IgD-negative memory B cell (primary cell): Measurements from ENCODE around the gene PIK3CD. TPM values are rescaled to one million over a fixed set of nuclear protein-coding genes. Genes with fewer than 3 reads are reported as not detected.

Source experiments
- H3K27ac Mint-ChIP-seq, 3 donors: one replicate each; pipeline ENCODE4 v1.8.0; 2020 to 2022; ENCODE audit warnings: mild to moderate bottlenecking in 3 of 3, mixed read lengths in 3 of 3, moderate library complexity in 1 of 3
- H3K27me3 Mint-ChIP-seq: one replicate; pipeline ENCODE4 v1.8.0; 2021; ENCODE audit warnings: mixed read lengths
- H3K36me3 Mint-ChIP-seq: one replicate; pipeline ENCODE4 v1.8.0; 2020; ENCODE audit warnings: mild to moderate bottlenecking, mixed read lengths
- H3K4me1 Mint-ChIP-seq, 3 donors: one replicate each; pipeline ENCODE4 v1.8.0; 2020 to 2022; ENCODE audit warnings: mixed read lengths in 3 of 3, mild to moderate bottlenecking in 1 of 3
- H3K4me3 Mint-ChIP-seq, 4 donors: one replicate each; pipeline ENCODE4 v1.8.0; 2020 to 2022; ENCODE audit warnings: mild to moderate bottlenecking in 4 of 4, mixed read lengths in 4 of 4, moderate library complexity in 3 of 4
- H3K9me3 Mint-ChIP-seq, 3 donors: one replicate each; pipeline ENCODE4 v1.8.0; 2020 to 2021; ENCODE audit warnings: mixed read lengths in 3 of 3, mild to moderate bottlenecking in 1 of 3
- polyA plus RNA-seq: library from polyadenylated mRNA; unstranded; fragments of 300-500 nt; fragmentation: Illumina TruSeq; gene quantifications from one replicate; pipeline ENCODE4 v1.2.3, GENCODE V29; 2021

The PIK3CD gene
- polyA plus RNA-seq, 1 donor from 2014 or later, result 82.6 TPM

- Mint-ChIP-seq H3K4me3 (no peak overlapping the region), H3K27ac (peak overlapping the region; percentile 86 to 89 (median 87)), H3K4me1 (peaks cover 13 to 16% (median 14%) of the 10 kb centered on the region in 3 donors), H3K36me3 (peaks cover 2% of the 10 kb centered on the region), H3K9me3 (no peaks in the 10 kb centered on the region), H3K27me3 (peaks cover 1% of the 10 kb centered on the region)
Measured at GRCh38 chr1:9720785-9721605, 69.5 kb downstream of the PIK3CD start.

DNA sequence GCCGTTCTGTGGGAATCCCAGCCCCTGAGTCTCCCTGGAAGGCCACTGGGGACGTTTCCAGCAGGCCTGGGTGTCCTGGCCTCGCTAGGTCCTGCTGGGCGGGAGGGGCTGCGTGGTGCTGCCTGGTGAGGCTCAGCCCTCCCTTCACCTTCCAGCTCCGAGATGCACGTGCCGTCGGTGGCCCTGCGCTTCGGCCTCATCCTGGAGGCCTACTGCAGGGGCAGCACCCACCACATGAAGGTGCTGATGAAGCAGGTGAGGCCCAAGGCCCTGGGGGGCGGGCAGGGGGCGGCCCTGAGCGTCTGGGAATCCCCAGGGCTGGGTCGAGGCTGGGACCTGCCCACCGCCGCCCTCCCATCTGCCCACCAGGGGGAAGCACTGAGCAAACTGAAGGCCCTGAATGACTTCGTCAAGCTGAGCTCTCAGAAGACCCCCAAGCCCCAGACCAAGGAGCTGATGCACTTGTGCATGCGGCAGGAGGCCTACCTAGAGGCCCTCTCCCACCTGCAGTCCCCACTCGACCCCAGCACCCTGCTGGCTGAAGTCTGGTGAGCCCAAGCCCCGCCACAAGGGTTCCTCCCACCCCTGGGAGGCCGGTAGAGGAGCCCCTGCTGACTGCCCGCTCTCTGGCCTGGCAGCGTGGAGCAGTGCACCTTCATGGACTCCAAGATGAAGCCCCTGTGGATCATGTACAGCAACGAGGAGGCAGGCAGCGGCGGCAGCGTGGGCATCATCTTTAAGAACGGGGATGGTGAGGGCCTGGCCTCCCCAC, 70.3 kb downstream of the PIK3CD start:
- Mint-ChIP-seq H3K4me3 (no peak overlapping the region), H3K9me3 (no peaks in the 10 kb centered on the region), H3K27me3 (peaks cover 1% of the 10 kb centered on the region), H3K27ac (peak overlapping the region; percentile 86 to 89 (median 87)), H3K4me1 (peaks cover 13 to 16% (median 14%) of the 10 kb centered on the region in 3 donors), H3K36me3 (peaks cover 2% of the 10 kb centered on the region)

DNA sequence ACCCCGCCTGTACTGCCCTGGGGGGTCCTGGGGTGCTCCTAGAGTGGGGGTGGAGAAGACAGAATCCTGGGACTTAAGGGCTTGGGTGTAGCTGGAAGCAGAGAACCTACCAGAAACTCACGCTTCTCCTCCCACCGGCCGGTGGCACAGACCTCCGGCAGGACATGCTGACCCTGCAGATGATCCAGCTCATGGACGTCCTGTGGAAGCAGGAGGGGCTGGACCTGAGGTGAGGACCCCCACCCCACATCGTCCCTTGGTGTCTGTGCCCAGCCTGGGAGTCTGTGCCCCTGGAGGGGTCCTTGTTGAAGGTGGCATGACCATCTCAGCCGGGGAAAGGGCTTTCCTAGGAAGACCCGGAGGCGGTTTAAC, 70.8 kb downstream of the PIK3CD start:
- H3K4me1 Mint-ChIP-seq, result peaks cover 11 to 13% (median 13%) of the 10 kb centered on the region in 3 donors
- H3K27ac Mint-ChIP-seq, result peak overlapping the region; percentile 87 to 91 (median 89)
- no peaks in the 10 kb centered on the region for H3K9me3 Mint-ChIP-seq
- H3K27me3 Mint-ChIP-seq, result peaks cover 1% of the 10 kb centered on the region
- peaks cover 2% of the 10 kb centered on the region for H3K36me3 Mint-ChIP-seq
- H3K4me3 Mint-ChIP-seq, result peak overlapping the region in 1 of 4 donors; percentile 35

GRCh38 chr1:9723068-9723805, 71.7 kb downstream of the PIK3CD start:
- no peaks in the 10 kb centered on the region for H3K27me3 Mint-ChIP-seq
- H3K27ac Mint-ChIP-seq, result peak overlapping the region; percentile 87 to 91 (median 89)
- H3K36me3 Mint-ChIP-seq, result no peaks in the 10 kb centered on the region
- no peaks in the 10 kb centered on the region for H3K9me3 Mint-ChIP-seq
- peaks cover 3 to 5% (median 5%) of the 10 kb centered on the region in 3 donors for H3K4me1 Mint-ChIP-seq
- peak overlapping the region in 2 of 4 donors; percentile 35 to 58 for H3K4me3 Mint-ChIP-seq

GRCh38 chr1:9723926-9724325, 72.4 kb downstream of the PIK3CD start:
- Mint-ChIP-seq H3K36me3 (no peaks in the 10 kb centered on the region), H3K9me3 (no peaks in the 10 kb centered on the region), H3K27ac (peak overlapping the region in 1 of 3 donors; percentile 89), H3K4me1 (peaks cover 8 to 12% (median 9%) of the 10 kb centered on the region in 3 donors), H3K4me3 (peak overlapping the region in 2 of 4 donors; percentile 58 to 82), H3K27me3 (no peaks in the 10 kb centered on the region)

- Mint-ChIP-seq H3K4me1 (peaks cover 10 to 14% (median 11%) of the 10 kb centered on the region in 3 donors), H3K9me3 (no peaks in the 10 kb centered on the region), H3K27ac (peak overlapping the region; percentile 69 to 89 (median 86)), H3K27me3 (no peaks in the 10 kb centered on the region), H3K36me3 (no peaks in the 10 kb centered on the region), H3K4me3 (peak overlapping the region in 1 of 4 donors; percentile 33)
Measured at GRCh38 chr1:9724706-9725476, 73.4 kb downstream of the PIK3CD start.

DNA sequence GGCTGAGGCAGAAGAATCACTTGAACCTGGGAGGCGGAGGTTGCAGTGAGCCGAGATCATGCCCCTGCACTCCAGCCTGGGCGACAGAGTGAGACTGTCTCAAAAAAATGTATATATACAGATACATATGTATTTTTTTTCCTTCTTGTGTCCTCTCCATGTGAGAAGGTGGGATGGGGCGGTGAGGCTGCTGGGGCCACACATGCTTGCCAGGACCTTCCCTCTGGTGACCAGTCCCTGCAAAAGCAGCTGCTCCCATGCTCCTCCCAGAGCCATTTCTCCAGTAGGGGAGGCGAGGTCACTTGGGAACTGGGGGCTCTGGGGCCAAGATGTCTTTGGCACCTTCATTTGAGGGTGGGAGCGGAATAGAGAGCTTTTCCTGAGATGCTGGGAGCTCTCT, 74.9 kb downstream of the PIK3CD start:
- Mint-ChIP-seq H3K36me3 (peaks cover 4% of the 10 kb centered on the region), H3K9me3 (no peaks in the 10 kb centered on the region), H3K27ac (peak overlapping the region in 1 of 3 donors; percentile 81), H3K4me3 (no peak overlapping the region), H3K27me3 (no peaks in the 10 kb centered on the region), H3K4me1 (peaks cover 15 to 18% (median 17%) of the 10 kb centered on the region in 3 donors)

DNA sequence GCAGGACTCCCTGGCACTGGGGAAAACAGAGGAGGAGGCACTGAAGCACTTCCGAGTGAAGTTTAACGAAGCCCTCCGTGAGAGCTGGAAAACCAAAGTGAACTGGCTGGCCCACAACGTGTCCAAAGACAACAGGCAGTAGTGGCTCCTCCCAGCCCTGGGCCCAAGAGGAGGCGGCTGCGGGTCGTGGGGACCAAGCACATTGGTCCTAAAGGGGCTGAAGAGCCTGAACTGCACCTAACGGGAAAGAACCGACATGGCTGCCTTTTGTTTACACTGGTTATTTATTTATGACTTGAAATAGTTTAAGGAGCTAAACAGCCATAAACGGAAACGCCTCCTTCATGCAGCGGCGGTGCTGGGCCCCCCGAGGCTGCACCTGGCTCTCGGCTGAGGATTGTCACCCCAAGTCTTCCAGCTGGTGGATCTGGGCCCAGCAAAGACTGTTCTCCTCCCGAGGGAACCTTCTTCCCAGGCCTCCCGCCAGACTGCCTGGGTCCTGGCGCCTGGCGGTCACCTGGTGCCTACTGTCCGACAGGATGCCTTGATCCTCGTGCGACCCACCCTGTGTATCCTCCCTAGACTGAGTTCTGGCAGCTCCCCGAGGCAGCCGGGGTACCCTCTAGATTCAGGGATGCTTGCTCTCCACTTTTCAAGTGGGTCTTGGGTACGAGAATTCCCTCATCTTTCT, 75.5 kb downstream of the PIK3CD start:
- Mint-ChIP-seq H3K9me3 (no peaks in the 10 kb centered on the region), H3K4me1 (peaks cover 20 to 24% (median 21%) of the 10 kb centered on the region in 3 donors), H3K27me3 (no peaks in the 10 kb centered on the region), H3K36me3 (peaks cover 7% of the 10 kb centered on the region), H3K4me3 (no peak overlapping the region), H3K27ac (peak overlapping the region; percentile 39 to 81 (median 50))

- peak overlapping the region; percentile 73 to 86 (median 81) for H3K27ac Mint-ChIP-seq
- H3K9me3 Mint-ChIP-seq, result no peaks in the 10 kb centered on the region
- peaks cover 31 to 40% (median 37%) of the 10 kb centered on the region in 3 donors for H3K4me1 Mint-ChIP-seq
- peaks cover 7% of the 10 kb centered on the region for H3K36me3 Mint-ChIP-seq
- H3K27me3 Mint-ChIP-seq, result no peaks in the 10 kb centered on the region
- peak overlapping the region in 3 of 4 donors; percentile 12 to 29 (median 14) for H3K4me3 Mint-ChIP-seq
Measured at GRCh38 chr1:9728451-9729295, 77.1 kb downstream of the PIK3CD start.

DNA sequence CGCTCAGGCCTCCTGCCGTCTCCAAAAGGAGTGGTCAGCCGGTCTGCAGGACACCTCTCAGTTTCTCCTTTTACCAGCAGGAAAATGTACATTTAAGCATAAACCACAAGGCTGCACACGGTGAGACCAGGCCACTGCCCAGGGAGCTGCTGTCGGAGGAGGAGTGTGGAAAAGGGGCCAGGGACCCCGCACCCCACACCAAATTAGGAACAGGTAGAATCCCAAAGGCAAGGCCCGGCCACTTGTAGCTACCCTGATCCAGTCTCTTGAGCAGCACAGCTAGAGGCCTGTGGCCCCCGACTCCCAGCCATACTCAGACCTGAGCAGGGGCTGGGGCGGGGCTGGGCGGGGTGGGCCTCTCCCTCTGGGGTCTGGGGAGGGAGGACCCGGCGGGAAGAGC, 78.0 kb downstream of the PIK3CD start:
- no peak overlapping the region for H3K4me3 Mint-ChIP-seq
- peak overlapping the region in 2 of 3 donors; percentile 81 to 86 for H3K27ac Mint-ChIP-seq
- peaks cover 7% of the 10 kb centered on the region for H3K36me3 Mint-ChIP-seq
- no peaks in the 10 kb centered on the region for H3K27me3 Mint-ChIP-seq
- peaks cover 34 to 43% (median 41%) of the 10 kb centered on the region in 3 donors for H3K4me1 Mint-ChIP-seq
- H3K9me3 Mint-ChIP-seq, result no peaks in the 10 kb centered on the region

DNA sequence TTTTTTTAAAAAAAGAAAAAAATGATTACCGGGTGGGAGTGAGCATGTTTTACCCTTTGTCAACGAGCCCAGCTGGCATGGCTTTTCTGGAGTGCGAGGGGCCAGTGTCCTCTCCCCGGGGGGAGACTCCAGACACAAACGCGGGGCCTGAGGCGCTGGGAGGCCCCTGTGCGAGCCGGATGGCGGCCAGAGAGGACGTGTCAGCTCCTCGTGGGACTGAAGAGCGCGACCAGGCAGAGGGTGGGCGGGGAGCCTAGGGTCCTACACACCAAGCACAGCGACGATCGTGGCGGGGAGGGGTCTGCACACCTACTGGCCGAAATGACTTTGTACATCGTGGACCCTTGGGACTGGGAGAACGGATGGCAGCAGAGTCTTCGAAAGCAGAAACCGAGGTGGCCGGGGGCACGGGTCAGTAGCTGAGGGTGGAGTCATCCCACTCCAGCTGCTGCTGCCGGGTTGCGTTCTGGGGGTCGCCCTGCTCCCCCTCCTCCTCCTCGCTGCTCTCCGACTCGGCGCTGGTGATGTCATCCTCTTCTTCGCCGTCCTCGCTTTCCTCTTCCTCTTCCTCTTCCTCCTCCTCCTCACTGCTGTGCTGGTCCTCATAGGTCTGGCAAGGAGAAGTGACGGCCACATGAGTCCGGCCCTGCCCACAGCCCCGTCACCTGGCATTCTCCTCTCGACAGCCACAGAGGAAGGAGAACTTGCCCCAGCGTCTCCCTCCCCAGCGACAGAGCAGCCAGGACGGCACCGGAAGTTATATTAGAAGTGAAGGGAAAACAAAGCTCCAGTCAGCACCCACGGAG, 78.8 kb downstream of the PIK3CD start:
- peaks cover 7% of the 10 kb centered on the region for H3K36me3 Mint-ChIP-seq
- no peaks in the 10 kb centered on the region for H3K27me3 Mint-ChIP-seq
- H3K27ac Mint-ChIP-seq, result peak overlapping the region; percentile 47 to 87 (median 87)
- peaks cover 32 to 38% (median 37%) of the 10 kb centered on the region in 3 donors for H3K4me1 Mint-ChIP-seq
- peak overlapping the region in 1 of 4 donors; percentile 74 for H3K4me3 Mint-ChIP-seq
- H3K9me3 Mint-ChIP-seq, result no peaks in the 10 kb centered on the region

DNA sequence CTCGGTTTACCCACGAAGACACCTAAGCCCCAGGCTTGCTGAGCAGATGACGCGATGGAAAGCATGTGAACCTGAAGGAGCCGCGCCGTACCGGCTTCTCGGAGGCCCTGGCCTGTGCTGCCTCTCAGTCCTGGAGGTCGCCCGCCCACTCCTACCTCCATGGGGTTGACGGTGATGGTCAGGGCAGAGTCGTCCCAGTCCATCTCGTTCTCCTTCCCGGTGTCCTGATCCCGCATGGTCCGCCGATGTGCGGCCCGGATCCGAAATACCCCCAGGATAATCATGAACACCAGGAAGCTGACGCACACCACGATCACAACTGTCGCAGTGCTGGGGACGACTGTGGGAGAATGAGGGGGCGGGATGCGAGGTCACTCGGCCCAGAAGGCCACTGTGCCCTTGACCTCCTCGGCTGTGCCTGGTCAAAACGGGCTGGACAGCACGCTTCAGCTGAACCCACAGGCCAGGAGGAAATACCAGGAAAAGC, 79.6 kb downstream of the PIK3CD start:
- peak overlapping the region in 2 of 4 donors; percentile 39 to 73 for H3K4me3 Mint-ChIP-seq
- peaks cover 7% of the 10 kb centered on the region for H3K36me3 Mint-ChIP-seq
- H3K4me1 Mint-ChIP-seq, result peaks cover 32 to 38% (median 37%) of the 10 kb centered on the region in 3 donors
- peak overlapping the region; percentile 61 to 87 (median 87) for H3K27ac Mint-ChIP-seq
- no peaks in the 10 kb centered on the region for H3K9me3 Mint-ChIP-seq
- no peaks in the 10 kb centered on the region for H3K27me3 Mint-ChIP-seq
